ENCODE measurements around the gene CWC25.

Gene CWC25

DNA sequence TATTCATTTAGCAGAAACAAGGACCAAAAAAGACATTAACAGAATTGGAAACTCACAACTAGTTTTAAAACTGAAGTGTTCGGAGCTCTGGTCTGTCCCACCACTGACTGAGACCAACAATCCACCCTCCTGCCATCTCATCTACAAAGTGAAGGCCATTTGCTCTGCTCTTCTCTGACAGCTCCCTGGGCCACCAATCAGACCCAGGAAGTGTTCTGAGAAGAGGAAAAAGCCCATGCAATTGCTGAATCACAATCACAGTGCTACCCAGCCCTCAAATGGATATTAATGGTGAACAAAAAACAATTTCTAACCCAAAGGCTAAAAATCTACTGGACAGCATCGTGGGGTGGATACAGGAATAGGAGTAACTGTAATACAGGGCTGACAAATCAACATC is 26.3 kb upstream of the CWC25 start:
- no peak for ATAC-seq
- TF ChIP-seq, protein P1, sequence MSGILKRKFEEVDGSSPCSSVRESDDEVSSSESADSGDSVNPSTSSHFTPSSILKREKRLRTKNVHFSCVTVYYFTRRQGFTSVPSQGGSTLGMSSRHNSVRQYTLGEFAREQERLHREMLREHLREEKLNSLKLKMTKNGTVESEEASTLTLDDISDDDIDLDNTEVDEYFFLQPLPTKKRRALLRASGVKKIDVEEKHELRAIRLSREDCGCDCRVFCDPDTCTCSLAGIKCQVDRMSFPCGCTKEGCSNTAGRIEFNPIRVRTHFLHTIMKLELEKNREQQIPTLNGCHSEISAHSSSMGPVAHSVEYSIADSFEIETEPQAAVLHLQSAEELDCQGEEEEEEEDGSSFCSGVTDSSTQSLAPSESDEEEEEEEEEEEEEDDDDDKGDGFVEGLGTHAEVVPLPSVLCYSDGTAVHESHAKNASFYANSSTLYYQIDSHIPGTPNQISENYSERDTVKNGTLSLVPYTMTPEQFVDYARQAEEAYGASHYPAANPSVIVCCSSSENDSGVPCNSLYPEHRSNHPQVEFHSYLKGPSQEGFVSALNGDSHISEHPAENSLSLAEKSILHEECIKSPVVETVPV (CRISPR knock-in tag; IDR thresholded peaks at IDR 0.05): no peak
- no peak for TF ChIP-seq BACH2 (CRISPR knock-in tag; IDR thresholded peaks at IDR 0.05; ENCODE audit: borderline replicate concordance)
- no peak for TF ChIP-seq ZNF8 (CRISPR knock-in tag; IDR thresholded peaks at IDR 0.05)
- no peak for TF ChIP-seq GLIS3 (CRISPR knock-in tag; IDR thresholded peaks at IDR 0.05)
- TF ChIP-seq ESRRG (CRISPR knock-in tag; IDR thresholded peaks at IDR 0.05): no peak
- no peak for TF ChIP-seq TCF4 (CRISPR knock-in tag; IDR thresholded peaks at IDR 0.05; ENCODE audit: borderline replicate concordance)

DNA sequence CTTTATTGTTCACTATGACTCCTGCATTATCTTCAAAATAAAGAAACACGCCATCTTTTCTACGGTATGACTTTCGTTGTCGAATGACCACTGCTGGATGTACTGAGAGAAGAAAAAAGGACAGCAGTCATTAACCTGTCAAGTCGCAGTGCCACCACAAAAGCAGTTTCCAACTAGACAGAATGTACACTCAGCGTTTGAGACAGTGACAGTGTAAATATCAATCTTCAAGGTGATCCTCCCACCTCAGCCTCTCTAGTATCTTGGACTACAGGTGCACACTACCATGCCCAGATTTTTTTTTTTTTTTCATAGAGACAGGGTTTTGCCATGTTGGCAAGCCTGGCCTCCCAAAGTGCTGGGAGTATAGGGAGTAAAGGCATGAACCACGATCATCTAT is 25.3 kb upstream of the CWC25 start:
- TF ChIP-seq BACH2 (CRISPR knock-in tag; IDR thresholded peaks at IDR 0.05; ENCODE audit: borderline replicate concordance) (no peak), ZFP3 (CRISPR knock-in tag; IDR thresholded peaks at IDR 0.05) (no peak), ZNF565 (CRISPR knock-in tag; conservative IDR thresholded peaks at IDR 0.05; ENCODE audit: low read depth) (no peak), ZNF8 (CRISPR knock-in tag; IDR thresholded peaks at IDR 0.05) (no peak), ESRRG (CRISPR knock-in tag; IDR thresholded peaks at IDR 0.05) (no peak), ZC3H10 (CRISPR knock-in tag; IDR thresholded peaks at IDR 0.05) (no peak), OSR1 (CRISPR knock-in tag; IDR thresholded peaks at IDR 0.05) (no peak), RARB (CRISPR knock-in tag; IDR thresholded peaks at IDR 0.05) (no peak), SNAI2 (CRISPR knock-in tag; IDR thresholded peaks at IDR 0.05) (no peak)
- TF ChIP-seq, protein P2, sequence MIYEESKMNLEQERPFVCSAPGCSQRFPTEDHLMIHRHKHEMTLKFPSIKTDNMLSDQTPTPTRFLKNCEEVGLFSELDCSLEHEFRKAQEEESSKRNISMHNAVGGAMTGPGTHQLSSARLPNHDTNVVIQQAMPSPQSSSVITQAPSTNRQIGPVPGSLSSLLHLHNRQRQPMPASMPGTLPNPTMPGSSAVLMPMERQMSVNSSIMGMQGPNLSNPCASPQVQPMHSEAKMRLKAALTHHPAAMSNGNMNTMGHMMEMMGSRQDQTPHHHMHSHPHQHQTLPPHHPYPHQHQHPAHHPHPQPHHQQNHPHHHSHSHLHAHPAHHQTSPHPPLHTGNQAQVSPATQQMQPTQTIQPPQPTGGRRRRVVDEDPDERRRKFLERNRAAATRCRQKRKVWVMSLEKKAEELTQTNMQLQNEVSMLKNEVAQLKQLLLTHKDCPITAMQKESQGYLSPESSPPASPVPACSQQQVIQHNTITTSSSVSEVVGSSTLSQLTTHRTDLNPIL (CRISPR knock-in tag; IDR thresholded peaks at IDR 0.05; ENCODE audit: low read depth): no peak
- TF ChIP-seq, protein P1 (CRISPR knock-in tag; IDR thresholded peaks at IDR 0.05): no peak
- TF ChIP-seq, protein P3, sequence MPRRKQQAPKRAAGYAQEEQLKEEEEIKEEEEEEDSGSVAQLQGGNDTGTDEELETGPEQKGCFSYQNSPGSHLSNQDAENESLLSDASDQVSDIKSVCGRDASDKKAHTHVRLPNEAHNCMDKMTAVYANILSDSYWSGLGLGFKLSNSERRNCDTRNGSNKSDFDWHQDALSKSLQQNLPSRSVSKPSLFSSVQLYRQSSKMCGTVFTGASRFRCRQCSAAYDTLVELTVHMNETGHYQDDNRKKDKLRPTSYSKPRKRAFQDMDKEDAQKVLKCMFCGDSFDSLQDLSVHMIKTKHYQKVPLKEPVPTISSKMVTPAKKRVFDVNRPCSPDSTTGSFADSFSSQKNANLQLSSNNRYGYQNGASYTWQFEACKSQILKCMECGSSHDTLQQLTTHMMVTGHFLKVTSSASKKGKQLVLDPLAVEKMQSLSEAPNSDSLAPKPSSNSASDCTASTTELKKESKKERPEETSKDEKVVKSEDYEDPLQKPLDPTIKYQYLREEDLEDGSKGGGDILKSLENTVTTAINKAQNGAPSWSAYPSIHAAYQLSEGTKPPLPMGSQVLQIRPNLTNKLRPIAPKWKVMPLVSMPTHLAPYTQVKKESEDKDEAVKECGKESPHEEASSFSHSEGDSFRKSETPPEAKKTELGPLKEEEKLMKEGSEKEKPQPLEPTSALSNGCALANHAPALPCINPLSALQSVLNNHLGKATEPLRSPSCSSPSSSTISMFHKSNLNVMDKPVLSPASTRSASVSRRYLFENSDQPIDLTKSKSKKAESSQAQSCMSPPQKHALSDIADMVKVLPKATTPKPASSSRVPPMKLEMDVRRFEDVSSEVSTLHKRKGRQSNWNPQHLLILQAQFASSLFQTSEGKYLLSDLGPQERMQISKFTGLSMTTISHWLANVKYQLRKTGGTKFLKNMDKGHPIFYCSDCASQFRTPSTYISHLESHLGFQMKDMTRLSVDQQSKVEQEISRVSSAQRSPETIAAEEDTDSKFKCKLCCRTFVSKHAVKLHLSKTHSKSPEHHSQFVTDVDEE (CRISPR knock-in tag; IDR thresholded peaks at IDR 0.05): no peak
- ATAC-seq: no peak

DNA sequence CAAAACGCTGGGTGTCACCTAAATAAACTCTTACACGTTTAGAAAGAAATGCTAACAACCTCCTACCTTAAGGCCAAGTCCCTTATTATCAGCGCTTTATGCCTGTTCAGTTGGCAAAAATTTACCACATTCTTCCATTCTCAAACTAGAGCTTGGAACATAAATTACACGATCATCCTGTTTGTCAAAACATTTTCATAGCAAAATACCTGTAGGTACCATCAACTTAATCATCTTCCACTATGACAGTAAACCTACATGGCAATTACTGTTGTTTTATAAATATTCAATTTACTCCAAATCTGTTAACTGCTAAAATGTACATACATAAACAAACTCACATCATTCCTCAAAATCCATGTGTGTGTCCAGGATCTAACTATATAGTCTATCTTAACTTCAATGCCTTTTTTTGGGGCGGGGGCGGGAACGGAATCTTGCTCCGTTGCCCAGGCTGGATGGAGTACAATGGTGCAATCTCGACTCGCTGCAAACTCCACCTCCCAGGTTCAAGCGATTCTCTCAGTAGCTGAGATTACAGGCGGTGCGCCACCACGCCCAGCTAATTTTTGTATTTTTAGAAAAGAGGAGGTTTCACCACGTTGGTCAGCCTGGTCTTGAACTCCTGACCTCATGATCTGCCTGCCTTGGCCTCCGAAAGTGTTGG is 24.0 kb upstream of the CWC25 start:
- TF ChIP-seq TCF4 (CRISPR knock-in tag; IDR thresholded peaks at IDR 0.05; ENCODE audit: borderline replicate concordance): no peak
- TF ChIP-seq ZFP3 (CRISPR knock-in tag; IDR thresholded peaks at IDR 0.05): no peak
- TF ChIP-seq BACH2 (CRISPR knock-in tag; IDR thresholded peaks at IDR 0.05; ENCODE audit: borderline replicate concordance): no peak
- no peak for ATAC-seq

DNA sequence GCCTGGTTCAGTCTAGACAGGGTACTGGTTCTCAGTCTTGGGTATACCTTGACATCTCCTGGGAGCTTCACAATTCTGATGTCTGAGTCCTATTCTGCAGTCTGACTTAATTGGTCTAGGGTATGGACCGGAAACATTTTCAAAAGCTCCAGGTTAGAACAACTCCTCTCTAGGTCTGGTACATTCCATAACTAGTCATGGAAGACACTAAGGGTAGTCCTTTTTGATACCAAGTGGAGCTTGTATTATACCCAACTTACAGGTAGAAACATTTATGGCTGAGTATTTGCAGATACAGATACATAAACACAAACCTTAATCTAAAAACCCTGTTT is 23.4 kb upstream of the CWC25 start:
- TF ChIP-seq ZNF8 (CRISPR knock-in tag; IDR thresholded peaks at IDR 0.05): no peak
- TF ChIP-seq CSDC2 (CRISPR knock-in tag; IDR thresholded peaks at IDR 0.05): no peak
- TF ChIP-seq, protein P1 (CRISPR knock-in tag; IDR thresholded peaks at IDR 0.05): 0 out of 2 replicates have a peak, but pooled peaks have one; percentile 14
- no peak for ATAC-seq

DNA sequence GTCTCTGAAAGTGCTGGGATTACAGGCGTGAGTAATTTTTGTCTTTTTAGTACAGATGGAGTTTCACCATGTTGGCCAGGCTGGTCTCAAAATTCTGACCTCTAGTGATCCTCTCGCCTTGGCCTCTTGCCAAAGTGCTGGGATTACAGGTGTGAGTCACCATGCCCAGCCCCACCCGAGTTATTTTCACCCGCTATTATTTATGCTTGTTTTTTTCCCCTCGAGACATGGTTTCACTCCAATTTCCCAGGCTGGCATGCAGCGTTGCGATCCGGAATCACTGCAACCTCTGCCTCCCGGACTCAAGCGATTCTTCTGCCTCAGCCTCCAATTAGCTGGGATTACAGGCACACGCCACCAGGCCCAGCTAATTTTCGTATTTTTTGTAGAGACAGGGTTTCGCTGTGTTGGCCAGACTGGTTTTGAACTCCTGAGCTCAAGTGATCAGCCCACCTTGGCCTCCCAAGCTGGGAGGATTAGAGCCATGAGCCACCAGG is 19.2 kb upstream of the CWC25 start:
- ATAC-seq: peak; percentile 16; the same call in 2 of the 3 replicates
- TF ChIP-seq, protein P3 (CRISPR knock-in tag; IDR thresholded peaks at IDR 0.05): no peak
- TF ChIP-seq CSDC2 (CRISPR knock-in tag; IDR thresholded peaks at IDR 0.05): no peak
- no peak for TF ChIP-seq ZNF70 (CRISPR knock-in tag; IDR thresholded peaks at IDR 0.05)
- TF ChIP-seq ZNF565 (CRISPR knock-in tag; conservative IDR thresholded peaks at IDR 0.05; ENCODE audit: low read depth): no peak
- no peak for TF ChIP-seq OSR1 (CRISPR knock-in tag; IDR thresholded peaks at IDR 0.05)
- no peak for TF ChIP-seq ISL1 (CRISPR knock-in tag; IDR thresholded peaks at IDR 0.05)
- TF ChIP-seq, protein P1 (CRISPR knock-in tag; IDR thresholded peaks at IDR 0.05): no peak
- no peak for TF ChIP-seq ARNTL (CRISPR knock-in tag; IDR thresholded peaks at IDR 0.05; ENCODE audit: borderline replicate concordance, low read depth)
- no peak for TF ChIP-seq TOX (CRISPR knock-in tag; IDR thresholded peaks at IDR 0.05; ENCODE audit: borderline replicate concordance)
- no peak for TF ChIP-seq BACH2 (CRISPR knock-in tag; IDR thresholded peaks at IDR 0.05; ENCODE audit: borderline replicate concordance)
- no peak for TF ChIP-seq ESRRG (CRISPR knock-in tag; IDR thresholded peaks at IDR 0.05)

All from SK-N-SH treated with all-trans-retinoic acid at 6 μM for 48 hours (cell line).